Retinal pigment epithelial cell (primary cell): ENCODE measurements around the gene VPS13D.

ENCODE experiments used
- DNase-seq: peaks from one replicate; pipeline ENCODE4 v3.0.0-alpha.2; 2010; ENCODE audit warnings: low read depth
- H3K4me3 ChIP-seq: 2 replicates; pipeline ENCODE4 v1.5.1; 2011; ENCODE audit warnings: mild to moderate bottlenecking, low read length, control low read depth, moderate library complexity
- CTCF ChIP-seq: conservative IDR thresholded peaks from 2 replicates; pipeline ENCODE4 v1.5.1; 2011; ENCODE audit warnings: low read depth, low read length, control low read depth, inconsistent platforms

Gene VPS13D

GRCh38 chr1:12184008-12184681, 45.7 kb upstream of the VPS13D start:
- TF ChIP-seq CTCF = peak; percentile 9
- no peak for DNase-seq
- H3K4me3 ChIP-seq = no peak overlapping the region

DNA sequence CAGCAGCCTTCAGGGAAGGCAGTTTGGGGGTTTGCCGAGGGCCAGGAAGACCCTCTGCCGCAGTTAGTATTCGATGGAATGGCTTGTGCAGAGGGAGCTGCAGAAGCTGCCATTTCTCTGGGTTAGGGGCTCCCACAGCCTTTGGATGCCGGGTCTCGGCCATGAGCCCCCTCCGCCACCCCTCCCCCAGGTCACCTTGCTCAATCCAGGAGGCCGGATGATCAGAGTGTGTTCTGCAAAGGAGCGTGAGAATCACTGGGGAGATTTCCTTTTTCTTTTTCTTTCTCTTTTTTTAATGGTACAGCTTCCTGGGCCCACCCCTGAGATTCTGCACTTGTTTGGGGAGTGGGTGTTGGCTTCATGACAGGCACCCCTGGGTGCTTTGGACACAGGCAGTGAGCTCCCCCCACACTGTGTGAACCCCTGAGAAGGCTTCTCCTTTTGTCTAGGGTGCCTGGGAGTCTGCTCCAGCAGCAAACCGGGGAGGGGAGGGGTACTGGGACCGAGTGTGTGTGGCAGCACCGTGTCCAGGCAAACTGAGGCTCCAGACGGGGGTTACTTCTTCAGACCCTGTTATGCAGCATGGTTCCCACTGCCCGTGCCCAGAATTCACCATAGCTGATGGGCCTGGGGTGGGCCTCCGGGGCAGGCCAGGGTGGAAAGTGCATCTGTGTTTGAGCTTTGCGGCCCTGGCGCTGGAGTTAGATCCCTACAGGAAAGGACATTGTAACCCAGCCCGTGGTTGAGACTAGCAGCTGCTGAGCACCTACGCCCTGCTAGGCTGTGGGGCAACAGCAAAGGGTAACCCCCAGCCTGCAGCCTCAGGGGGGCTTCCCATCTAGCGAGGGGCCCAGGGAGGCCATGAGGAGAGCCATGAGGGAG, 44.6 kb upstream of the VPS13D start:
- TF ChIP-seq CTCF = no peak
- DNase-seq = no peak
- no peak overlapping the region for H3K4me3 ChIP-seq

- DNase-seq = no peak
- H3K4me3 ChIP-seq = no peak overlapping the region
- TF ChIP-seq CTCF = no peak
Observed at GRCh38 chr1:12185918-12186678, 43.7 kb upstream of the VPS13D start.

DNA sequence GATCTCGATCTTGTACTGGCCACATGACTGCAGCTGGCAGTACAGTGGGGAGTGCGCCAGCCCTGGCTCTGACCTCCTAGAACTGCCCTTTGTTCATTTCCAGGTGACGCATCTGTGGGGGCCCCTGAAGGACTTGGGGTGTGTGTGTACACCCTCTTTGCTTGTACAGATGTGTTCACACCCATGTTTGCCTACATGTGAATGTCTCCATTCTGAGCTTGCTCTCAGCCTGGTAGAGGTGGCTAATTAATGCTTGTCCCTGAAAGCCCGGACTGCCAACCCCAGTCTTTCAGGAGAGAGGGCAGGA, 43.2 kb upstream of the VPS13D start:
- no peak for DNase-seq
- TF ChIP-seq CTCF = no peak
- H3K4me3 ChIP-seq = no peak overlapping the region

GRCh38 chr1:12188115-12188514, 41.7 kb upstream of the VPS13D start:
- no peak for DNase-seq
- no peak for TF ChIP-seq CTCF
- no peak overlapping the region for H3K4me3 ChIP-seq

- no peak for DNase-seq
- no peak overlapping the region for H3K4me3 ChIP-seq
- no peak for TF ChIP-seq CTCF
Observed at GRCh38 chr1:12188657-12189327, 41.0 kb upstream of the VPS13D start.
